Right renal cortex interstitium (tissue), 3 donors: Measurements from ENCODE around the gene ZNF254. TPM values are rescaled to one million over a fixed set of nuclear protein-coding genes. Genes with fewer than 3 reads are reported as not detected.

ENCODE experiments used
- polyA plus RNA-seq, 3 donors: library from polyadenylated mRNA; unstranded; fragments of 120-200 nt; gene quantifications; one replicate each; pipeline ENCODE4 v1.2.1, GENCODE V29; 2013; ENCODE audit not compliant: insufficient read length in 3 of 3

Gene ZNF254
- polyA plus RNA-seq, 3 donors = 34.9 to 43.2 (median 39.3) TPM

Other genes with a start within 250 kb of the ZNF254 start
- 10 to 100 TPM in 2 of 3 donors, 1 to 10 TPM in 1; 9.4 to 11.6 (median 11.2) TPM for gene ZNF726, start 172.3 kb upstream of the ZNF254 start, polyA plus RNA-seq